ENCODE results near the gene MED15.

MED15 gene

GRCh38 chr22:20552443-20553401, 45.3 kb downstream of the MED15 start:
- no peak for DNase-seq (ENCODE audit: low read depth)

- no peak for DNase-seq (ENCODE audit: low read depth)
Measured at GRCh38 chr22:20553947-20554741, 46.7 kb downstream of the MED15 start.

DNA sequence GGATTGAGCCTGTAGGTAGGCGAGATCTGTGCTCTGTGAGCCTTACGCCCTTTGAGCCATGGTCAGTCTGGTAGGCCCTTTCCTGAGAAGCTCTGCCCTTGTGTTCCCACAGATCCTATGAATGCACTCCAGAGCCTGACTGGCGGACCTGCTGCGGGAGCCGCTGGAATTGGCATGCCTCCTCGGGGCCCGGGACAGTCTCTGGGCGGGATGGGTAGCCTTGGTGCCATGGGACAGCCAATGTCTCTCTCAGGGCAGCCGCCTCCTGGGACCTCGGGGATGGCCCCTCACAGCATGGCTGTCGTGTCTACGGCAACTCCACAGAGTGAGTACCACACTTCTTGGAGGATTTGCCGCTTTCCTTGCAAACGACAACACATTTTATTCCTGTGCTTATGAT, 47.4 kb downstream of the MED15 start:
- no peak for DNase-seq (ENCODE audit: low read depth)

GRCh38 chr22:20558534-20558933, 51.1 kb downstream of the MED15 start:
- no peak for DNase-seq (ENCODE audit: low read depth)

DNA sequence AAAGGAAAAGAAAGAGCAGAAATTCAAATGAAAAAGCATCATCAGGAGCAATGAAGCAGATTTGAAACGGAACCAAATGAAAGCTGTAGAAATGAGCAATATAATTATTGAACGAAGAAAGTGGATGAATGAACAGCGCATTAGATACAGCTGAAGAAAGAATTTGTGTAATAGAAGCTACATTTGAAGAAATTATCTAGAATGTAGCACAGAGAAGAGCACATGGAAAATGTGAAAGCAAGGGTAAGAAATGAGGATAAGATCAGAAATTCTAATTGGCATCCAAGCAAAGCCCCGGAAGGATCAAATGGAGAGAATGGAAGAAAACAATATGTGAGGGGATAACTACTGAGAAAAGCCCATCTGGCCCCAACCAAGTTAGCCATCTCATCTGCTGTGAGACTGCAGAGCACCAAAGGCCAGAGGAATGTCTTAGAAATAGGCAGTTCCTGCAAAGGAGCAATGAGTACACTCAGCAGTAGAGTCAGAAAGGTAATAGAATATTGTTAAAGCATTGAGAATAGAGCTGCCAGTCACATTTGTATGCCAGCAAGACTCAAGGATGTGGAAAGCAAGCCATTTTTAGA, 51.9 kb downstream of the MED15 start:
- DNase-seq (ENCODE audit: low read depth): no peak

DNA sequence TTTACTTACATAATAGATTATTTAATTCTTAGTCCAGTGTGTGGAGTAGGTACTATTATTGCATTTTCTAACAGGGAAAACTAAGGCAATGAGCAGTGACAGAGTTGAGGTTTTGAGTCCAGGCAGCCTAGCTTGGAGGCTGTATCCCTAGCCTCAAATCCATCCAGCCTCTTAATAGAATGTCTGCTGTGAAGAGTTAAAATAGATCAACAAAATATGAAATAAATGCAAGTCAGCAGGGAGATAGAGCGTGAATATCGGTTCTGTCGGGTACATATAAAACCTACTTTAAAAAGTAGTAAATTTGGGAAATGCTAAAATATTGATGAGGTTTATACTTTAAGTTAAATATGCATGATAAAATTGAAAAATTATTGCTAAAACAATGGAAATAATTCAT, 53.3 kb downstream of the MED15 start:
- no peak for DNase-seq (ENCODE audit: low read depth)

DNA sequence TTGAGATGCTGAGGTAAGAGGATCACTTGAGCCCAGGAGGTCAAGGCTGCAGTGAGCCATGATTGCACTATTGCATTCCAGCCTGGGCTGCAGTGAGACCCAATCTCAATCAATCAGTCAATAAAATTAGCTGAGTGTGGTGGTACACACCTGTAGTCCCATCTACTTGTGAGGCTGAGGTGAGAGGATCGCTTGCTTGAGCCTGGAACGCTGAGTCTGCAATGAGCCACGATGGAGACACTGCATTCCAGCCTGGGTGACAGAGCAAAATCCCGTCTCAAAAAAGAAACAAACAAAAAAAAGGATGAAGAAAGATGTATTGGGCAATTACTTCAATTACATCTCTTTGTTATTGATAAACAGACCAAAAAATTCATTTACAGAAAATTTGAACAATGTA, 54.5 kb downstream of the MED15 start:
- no peak for DNase-seq (ENCODE audit: low read depth)

DNA sequence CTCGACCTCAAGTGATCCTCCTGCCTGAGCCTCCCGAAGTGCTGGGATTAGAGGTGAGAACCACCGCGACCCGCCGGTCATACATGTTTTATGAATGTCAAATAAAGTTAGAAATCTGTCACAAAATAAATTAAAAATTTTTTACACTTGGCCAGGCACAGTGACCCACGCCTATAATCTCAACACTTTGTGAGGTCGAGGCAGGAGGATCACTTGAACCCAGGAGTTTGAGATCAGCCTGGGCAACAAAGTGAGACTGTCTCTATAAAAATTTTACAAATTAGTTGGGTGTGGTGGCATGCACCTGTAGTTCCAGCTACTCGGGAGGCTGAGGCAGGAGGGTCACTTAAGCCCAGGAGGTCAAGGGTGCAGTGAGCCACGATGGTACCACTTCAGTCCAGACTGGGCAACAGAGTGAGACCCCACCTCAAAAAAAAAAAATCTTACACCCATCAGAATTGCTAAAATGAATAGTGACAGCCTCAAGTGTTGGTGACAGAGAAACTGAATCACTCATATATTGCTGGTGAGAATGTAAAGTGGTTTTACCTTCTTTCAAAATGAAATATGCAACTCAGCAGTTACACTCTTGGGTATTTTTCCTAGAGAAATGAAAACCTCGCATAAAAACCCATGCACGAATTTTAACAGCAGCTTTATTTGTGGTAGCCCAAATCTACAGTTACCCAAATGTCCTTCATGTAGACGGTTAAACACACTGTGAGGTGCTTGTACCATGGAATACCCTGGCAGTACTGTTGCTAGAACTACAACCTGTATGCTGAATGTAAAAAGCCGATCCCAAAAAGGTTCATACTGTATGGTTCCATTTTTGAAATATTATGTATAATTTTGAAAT, 55.4 kb downstream of the MED15 start:
- DNase-seq (ENCODE audit: low read depth): no peak

DNA sequence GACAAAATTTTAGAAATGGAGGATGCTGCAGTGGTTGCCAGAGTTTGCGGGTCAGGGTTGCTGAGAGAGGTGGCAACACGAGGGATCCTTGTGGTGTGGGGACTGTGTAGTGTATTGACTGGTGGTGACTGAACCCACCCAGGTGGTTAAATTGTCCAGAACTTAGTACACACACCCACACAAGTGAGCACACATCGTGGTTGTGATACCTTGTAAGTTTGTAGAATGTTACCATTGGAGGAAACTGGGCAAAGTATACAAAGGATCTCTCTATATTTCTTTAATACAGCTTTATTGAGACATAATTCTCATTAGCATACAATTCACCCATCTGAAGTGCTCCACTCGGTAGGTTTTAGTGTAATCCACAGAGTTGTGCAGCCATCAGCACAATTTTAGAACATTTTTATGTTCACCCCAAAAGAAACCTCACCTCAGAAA, 56.1 kb downstream of the MED15 start:
- DNase-seq (ENCODE audit: low read depth): no peak

- no peak for DNase-seq (ENCODE audit: low read depth)
Measured at GRCh38 chr22:20563941-20564371, 56.5 kb downstream of the MED15 start.

- DNase-seq (ENCODE audit: low read depth): no peak
Measured at GRCh38 chr22:20565079-20565734, 57.8 kb downstream of the MED15 start.

DNA sequence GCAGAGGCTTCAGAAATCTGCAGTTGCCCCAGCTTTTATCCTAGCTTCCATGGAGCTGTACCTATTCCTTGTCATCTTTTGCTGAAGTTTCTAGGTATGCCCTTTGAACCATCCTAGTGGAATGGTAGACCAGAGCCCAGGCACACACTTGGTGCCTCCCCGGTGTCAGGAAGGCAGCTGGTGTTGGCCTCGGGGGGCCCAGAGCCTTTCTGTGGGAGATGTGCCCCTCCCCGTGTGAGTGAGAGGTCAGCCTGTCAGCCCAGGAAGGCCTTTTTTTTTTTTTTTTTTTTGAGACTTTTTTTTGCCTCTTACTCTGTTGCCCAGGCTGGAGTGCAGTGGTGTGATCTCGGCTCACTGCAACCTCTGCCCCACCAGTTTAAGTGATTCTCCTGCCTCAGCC, 58.4 kb downstream of the MED15 start:
- DNase-seq (ENCODE audit: low read depth): no peak

- DNase-seq (ENCODE audit: low read depth): peak; percentile 75
Measured at GRCh38 chr22:20566420-20567260, 59.2 kb downstream of the MED15 start.

DNA sequence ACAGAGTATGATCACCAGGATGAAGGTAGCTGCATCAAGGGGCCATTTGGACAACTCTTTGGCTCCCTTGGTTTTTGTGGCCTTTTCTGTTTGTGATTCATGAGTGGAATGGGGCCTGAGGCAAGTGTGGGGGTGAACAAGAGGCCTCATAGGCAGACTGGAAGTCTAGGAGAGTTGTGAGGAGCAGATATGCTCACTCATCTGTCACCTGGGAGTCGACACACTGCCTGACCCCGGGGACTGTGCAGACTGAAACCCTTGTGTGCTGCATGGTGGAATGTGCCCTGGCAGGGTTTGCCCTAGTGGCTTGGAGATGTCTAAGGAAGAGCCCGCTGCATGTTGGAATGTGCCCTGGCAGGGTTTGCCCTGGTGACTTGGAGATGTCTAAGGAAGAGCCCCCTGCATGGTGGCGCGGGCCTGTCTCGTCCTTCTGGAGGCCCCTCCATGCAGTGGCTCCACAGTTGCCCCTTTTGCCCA, 60.0 kb downstream of the MED15 start:
- DNase-seq (ENCODE audit: low read depth): peak; percentile 33

- no peak for DNase-seq (ENCODE audit: low read depth)
Measured at GRCh38 chr22:20567993-20568417, 60.6 kb downstream of the MED15 start.

DNA sequence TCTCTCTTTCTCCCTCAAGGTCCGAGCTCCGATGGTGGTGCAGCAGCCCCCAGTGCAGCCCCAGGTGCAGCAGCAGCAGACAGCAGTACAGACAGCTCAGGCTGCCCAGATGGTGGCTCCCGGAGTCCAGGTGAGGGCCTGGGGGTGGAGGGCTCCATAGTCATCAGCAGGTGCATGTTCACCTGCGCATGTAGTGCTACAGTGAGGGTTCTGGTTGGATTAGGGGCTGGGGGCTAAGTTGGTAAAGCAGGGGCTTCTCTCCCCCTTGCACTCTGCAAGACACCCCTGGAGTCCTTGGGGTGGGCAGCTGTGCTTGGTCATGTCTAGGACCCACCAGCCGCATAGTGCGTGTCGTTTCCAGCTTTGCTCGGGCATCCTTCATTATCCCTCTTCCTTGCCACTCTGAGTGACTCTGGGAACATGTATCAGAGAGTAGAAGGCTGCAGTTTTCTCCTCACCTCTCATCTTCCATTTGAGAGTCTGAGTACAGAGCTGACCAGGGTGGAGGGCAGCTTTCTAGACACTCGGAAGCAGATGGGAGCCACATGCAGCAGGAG, 61.2 kb downstream of the MED15 start:
- DNase-seq (ENCODE audit: low read depth): no peak

GRCh38 chr22:20569059-20570058, 61.9 kb downstream of the MED15 start:
- peak; percentile 95 for DNase-seq (ENCODE audit: low read depth)

DNA sequence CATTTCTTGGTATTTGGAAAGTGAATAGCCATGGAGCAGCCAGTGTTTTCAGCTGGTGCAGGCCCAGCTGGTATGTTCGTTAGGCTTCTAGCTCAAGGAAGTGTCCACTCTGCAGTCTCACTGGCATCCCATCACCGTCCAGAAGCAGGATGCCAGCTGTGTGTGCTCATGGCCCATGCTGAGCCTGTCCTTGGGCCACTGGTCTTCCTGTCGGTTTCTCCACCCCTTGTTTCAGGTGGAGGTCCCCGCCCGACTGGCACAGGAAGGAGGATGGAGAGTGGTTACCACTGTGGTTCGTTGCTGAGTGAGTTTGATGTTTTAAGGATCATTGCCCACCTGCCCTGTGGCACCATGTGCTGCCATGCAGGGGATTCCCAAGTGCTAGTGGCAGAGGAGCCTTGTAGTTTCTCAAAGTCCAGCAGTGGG, 63.7 kb downstream of the MED15 start:
- DNase-seq (ENCODE audit: low read depth): no peak
